NCI-H345 (cell line): Measurements from ENCODE around the gene CERS6.
"Not testable (repeated sequence)": the region's sequence is repeated elsewhere in the genome, so short reads cannot be mapped to it uniquely, and the experiment has no call there.

Experiments
- DNase-seq: peaks from one replicate; lab custom pipeline; 2025; lab: John Stamatoyannopoulos, UW

Gene CERS6

GRCh38 chr2:168468354-168468753 is 12.3 kb downstream of the CERS6 start:
- no peak for DNase-seq

- no peak for DNase-seq
Observed at GRCh38 chr2:168469281-168469988, 13.4 kb downstream of the CERS6 start.

GRCh38 chr2:168470320-168471162 is 14.5 kb downstream of the CERS6 start:
- no peak for DNase-seq

- DNase-seq: no peak
Observed at GRCh38 chr2:168471163-168471475, 15.0 kb downstream of the CERS6 start.

GRCh38 chr2:168475636-168476035 is 19.6 kb downstream of the CERS6 start:
- no peak for DNase-seq

- DNase-seq: no peak
Observed at GRCh38 chr2:168478206-168478605, 22.1 kb downstream of the CERS6 start.

- DNase-seq: no peak
Observed at GRCh38 chr2:168480356-168480755, 24.3 kb downstream of the CERS6 start.

- DNase-seq: no peak
Observed at GRCh38 chr2:168480825-168481585, 24.9 kb downstream of the CERS6 start.

GRCh38 chr2:168482269-168482668 is 26.2 kb downstream of the CERS6 start:
- DNase-seq: no peak

- DNase-seq: no peak
Observed at GRCh38 chr2:168482952-168483831, 27.1 kb downstream of the CERS6 start.

- no peak for DNase-seq
Observed at GRCh38 chr2:168486477-168486876, 30.4 kb downstream of the CERS6 start.

GRCh38 chr2:168490015-168490874 is 34.2 kb downstream of the CERS6 start:
- no peak for DNase-seq

- DNase-seq: no peak
Observed at GRCh38 chr2:168490946-168491605, 35.0 kb downstream of the CERS6 start.

- DNase-seq: not testable (repeated sequence)
Observed at GRCh38 chr2:168491728-168492127, 35.7 kb downstream of the CERS6 start.

- not testable (repeated sequence) for DNase-seq
Observed at GRCh38 chr2:168493219-168493618, 37.1 kb downstream of the CERS6 start.

GRCh38 chr2:168494190-168494711 is 38.2 kb downstream of the CERS6 start:
- DNase-seq: no peak

GRCh38 chr2:168495524-168495923 is 39.5 kb downstream of the CERS6 start:
- DNase-seq: no peak

GRCh38 chr2:168496906-168497305 is 40.8 kb downstream of the CERS6 start:
- DNase-seq: no peak

- no peak for DNase-seq
Observed at GRCh38 chr2:168499500-168499899, 43.4 kb downstream of the CERS6 start.

GRCh38 chr2:168500516-168500915 is 44.4 kb downstream of the CERS6 start:
- DNase-seq: no peak
